Measurements from ENCODE around the gene INA. TPM values are rescaled to one million over a fixed set of nuclear protein-coding genes. Genes with fewer than 3 reads are reported as not detected.

Gene INA
- total RNA-seq, 1 experiment from 2014 or later, result not detected

DNA sequence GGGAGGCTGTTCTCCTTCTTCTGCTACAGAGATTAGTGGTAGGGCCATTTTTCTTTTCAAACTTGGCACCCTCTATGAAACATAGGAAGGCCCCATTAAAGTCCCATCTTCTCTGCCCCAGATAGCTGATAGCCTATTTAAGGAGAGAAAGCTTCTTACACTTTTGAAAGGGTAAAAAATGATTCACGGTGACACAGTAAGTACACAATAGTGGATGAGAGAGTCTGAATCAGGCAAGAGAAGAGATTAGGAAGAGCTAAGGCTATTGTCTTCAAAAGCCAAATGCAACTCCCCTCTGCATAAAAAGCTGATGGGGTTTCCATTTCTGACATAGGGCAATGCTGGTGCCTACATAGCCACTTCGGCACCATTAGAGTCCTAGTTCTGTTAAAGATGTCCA, 3.6 kb downstream of the INA start:
- no peaks in the 10 kb centered on the region for H3K36me3 ChIP-seq (ENCODE audit: control insufficient read depth in 1 of 2, insufficient read depth in 2 of 2, low read length in 2 of 2)
- H3K9me2 ChIP-seq (ENCODE audit: insufficient read depth), result no peaks in the 10 kb centered on the region
- H3K9ac ChIP-seq (ENCODE audit: low read length), result no peak overlapping the region
- no peak overlapping the region for H3K27ac ChIP-seq (ENCODE audit: low read depth, low read length)
- ChIA-PET CTCF (interaction anchor here (1.6 kb wide), 1 partner anchor 36 kb away, joined by 6 read pairs; no protein-coding TSS in a partner anchor), RAD21 (ENCODE audit: low non-redundant PET in 1 of 2, low total read pairs in 2 of 2, uncharacterized antibody in 2 of 2, unreplicated experiment in 2 of 2) (no interaction called here), POLR2A (no interaction called here)
- H2AFZ ChIP-seq (ENCODE audit: low read depth, low read length, poor library complexity, severe bottlenecking), result no peak overlapping the region
- H3K9me3 ChIP-seq (ENCODE audit: control insufficient read depth in 1 of 2, insufficient read depth in 1 of 2, low read depth in 1 of 2, low read length in 2 of 2), result no peaks in the 10 kb centered on the region
- ATAC-seq (no peak), DNase-seq (ENCODE audit: low read depth, low spot score) (no peak)
- TF ChIP-seq, protein P1, sequence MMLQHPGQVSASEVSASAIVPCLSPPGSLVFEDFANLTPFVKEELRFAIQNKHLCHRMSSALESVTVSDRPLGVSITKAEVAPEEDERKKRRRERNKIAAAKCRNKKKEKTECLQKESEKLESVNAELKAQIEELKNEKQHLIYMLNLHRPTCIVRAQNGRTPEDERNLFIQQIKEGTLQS (IDR thresholded peaks at IDR 0.05), result no peak
- TF ChIP-seq SP1 (IDR thresholded peaks at IDR 0.05; ENCODE audit: low read depth) (no peak), FOSL1 (IDR thresholded peaks at IDR 0.05; ENCODE audit: low read depth) (no peak), SRF (IDR thresholded peaks at IDR 0.05; ENCODE audit: low read depth) (no peak), EGR1 (IDR thresholded peaks at IDR 0.05; ENCODE audit: low read depth) (no peak), ZNF274 (IDR thresholded peaks at IDR 0.05; ENCODE audit: low read depth, low read length) (no peak), EZH2 (IDR thresholded peaks at IDR 0.05) (no peak), ZFX (IDR thresholded peaks at IDR 0.05) (no peak), CBX3 (IDR thresholded peaks at IDR 0.05; ENCODE audit: low read depth) (no peak), EZH2phosphoT487 (IDR thresholded peaks at IDR 0.05; ENCODE audit: borderline replicate concordance) (no peak)
- TF ChIP-seq, protein P2, sequence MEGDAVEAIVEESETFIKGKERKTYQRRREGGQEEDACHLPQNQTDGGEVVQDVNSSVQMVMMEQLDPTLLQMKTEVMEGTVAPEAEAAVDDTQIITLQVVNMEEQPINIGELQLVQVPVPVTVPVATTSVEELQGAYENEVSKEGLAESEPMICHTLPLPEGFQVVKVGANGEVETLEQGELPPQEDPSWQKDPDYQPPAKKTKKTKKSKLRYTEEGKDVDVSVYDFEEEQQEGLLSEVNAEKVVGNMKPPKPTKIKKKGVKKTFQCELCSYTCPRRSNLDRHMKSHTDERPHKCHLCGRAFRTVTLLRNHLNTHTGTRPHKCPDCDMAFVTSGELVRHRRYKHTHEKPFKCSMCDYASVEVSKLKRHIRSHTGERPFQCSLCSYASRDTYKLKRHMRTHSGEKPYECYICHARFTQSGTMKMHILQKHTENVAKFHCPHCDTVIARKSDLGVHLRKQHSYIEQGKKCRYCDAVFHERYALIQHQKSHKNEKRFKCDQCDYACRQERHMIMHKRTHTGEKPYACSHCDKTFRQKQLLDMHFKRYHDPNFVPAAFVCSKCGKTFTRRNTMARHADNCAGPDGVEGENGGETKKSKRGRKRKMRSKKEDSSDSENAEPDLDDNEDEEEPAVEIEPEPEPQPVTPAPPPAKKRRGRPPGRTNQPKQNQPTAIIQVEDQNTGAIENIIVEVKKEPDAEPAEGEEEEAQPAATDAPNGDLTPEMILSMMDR (IDR thresholded peaks at IDR 0.05 in 2 of 3, conservative IDR thresholded peaks at IDR 0.05 in 1 of 3; ENCODE audit: borderline replicate concordance in 1 of 3, insufficient read depth in 1 of 3, low read depth in 2 of 3, low read length in 2 of 3), result no peak
- TF ChIP-seq, protein P3, sequence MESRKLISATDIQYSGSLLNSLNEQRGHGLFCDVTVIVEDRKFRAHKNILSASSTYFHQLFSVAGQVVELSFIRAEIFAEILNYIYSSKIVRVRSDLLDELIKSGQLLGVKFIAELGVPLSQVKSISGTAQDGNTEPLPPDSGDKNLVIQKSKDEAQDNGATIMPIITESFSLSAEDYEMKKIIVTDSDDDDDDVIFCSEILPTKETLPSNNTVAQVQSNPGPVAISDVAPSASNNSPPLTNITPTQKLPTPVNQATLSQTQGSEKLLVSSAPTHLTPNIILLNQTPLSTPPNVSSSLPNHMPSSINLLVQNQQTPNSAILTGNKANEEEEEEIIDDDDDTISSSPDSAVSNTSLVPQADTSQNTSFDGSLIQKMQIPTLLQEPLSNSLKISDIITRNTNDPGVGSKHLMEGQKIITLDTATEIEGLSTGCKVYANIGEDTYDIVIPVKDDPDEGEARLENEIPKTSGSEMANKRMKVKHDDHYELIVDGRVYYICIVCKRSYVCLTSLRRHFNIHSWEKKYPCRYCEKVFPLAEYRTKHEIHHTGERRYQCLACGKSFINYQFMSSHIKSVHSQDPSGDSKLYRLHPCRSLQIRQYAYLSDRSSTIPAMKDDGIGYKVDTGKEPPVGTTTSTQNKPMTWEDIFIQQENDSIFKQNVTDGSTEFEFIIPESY (IDR thresholded peaks at IDR 0.05; ENCODE audit: extremely low read depth, insufficient replicate concordance, low read length), result no peak
- TF ChIP-seq, protein P4, sequence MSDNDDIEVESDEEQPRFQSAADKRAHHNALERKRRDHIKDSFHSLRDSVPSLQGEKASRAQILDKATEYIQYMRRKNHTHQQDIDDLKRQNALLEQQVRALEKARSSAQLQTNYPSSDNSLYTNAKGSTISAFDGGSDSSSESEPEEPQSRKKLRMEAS (IDR thresholded peaks at IDR 0.05), result no peak
- H3K4me1 ChIP-seq (ENCODE audit: control insufficient read depth in 1 of 2, insufficient read depth in 2 of 2, low read length in 2 of 2), result no peaks in the 10 kb centered on the region
- intact Hi-C loops (cut with micrococcal nuclease), result no loop called here
- H3K79me2 ChIP-seq (ENCODE audit: insufficient read depth, low read length), result no peaks in the 10 kb centered on the region
- no peak overlapping the region for H3K4me3 ChIP-seq (replicated peaks in 1 of 2; ENCODE audit: low read depth in 1 of 2, low read length in 2 of 2)
- H4K20me1 ChIP-seq (ENCODE audit: insufficient read depth), result no peaks in the 10 kb centered on the region
- BruUV-seq (replicated peaks), result no TSS peak
- no peak overlapping the region for H3K4me2 ChIP-seq (ENCODE audit: low read length)
- peaks cover 42% of the 10 kb centered on the region for H3K27me3 ChIP-seq (ENCODE audit: insufficient read depth, low read length)

All from HCT116 (cell line).